KOPT-K1 (cell line): ENCODE measurements around the gene ARHGAP32.
"Not testable (repeated sequence)": the region's sequence is repeated elsewhere in the genome, so short reads cannot be mapped to it uniquely, and the experiment has no call there.

ENCODE experiments used
- H3K27ac ChIP-seq: fragments of 200-600 bp; sonication (generic); 2 replicates; pipeline ENCODE4 v1.5.1; 2016; ENCODE audit warnings: antibody characterized with exemption, mild to moderate bottlenecking, low read depth, low read length; ENCODE audit not compliant: poor library complexity, severe bottlenecking
- H3K36me3 ChIP-seq: fragments of 200-600 bp; sonication (generic); 2 replicates; pipeline ENCODE4 v1.5.1; 2017; ENCODE audit warnings: antibody characterized with exemption, mild to moderate bottlenecking, low read length, moderate library complexity; ENCODE audit not compliant: insufficient read depth
- H3K9me3 ChIP-seq: fragments of 200-600 bp; sonication (generic); 2 replicates; pipeline ENCODE4 v1.5.1; 2017; ENCODE audit warnings: antibody characterized with exemption, low read length, mild to moderate bottlenecking; ENCODE audit not compliant: insufficient read depth, poor library complexity, severe bottlenecking

Gene ARHGAP32

GRCh38 chr11:129157080-129157479 is 35.0 kb downstream of the ARHGAP32 start:
- H3K36me3 ChIP-seq, H3K27ac ChIP-seq: not testable (repeated sequence)
- peaks cover 39% of the 10 kb centered on the region for H3K9me3 ChIP-seq

GRCh38 chr11:129155745-129156144 is 36.4 kb downstream of the ARHGAP32 start:
- no peaks in the 10 kb centered on the region for H3K36me3 ChIP-seq
- peaks cover 51% of the 10 kb centered on the region for H3K9me3 ChIP-seq
- H3K27ac ChIP-seq, result no peak overlapping the region

- Histone ChIP-seq H3K36me3 (no peaks in the 10 kb centered on the region), H3K9me3 (peaks cover 55% of the 10 kb centered on the region), H3K27ac (no peak overlapping the region)
Measured at GRCh38 chr11:129148487-129148886, 43.6 kb downstream of the ARHGAP32 start.

GRCh38 chr11:129146191-129146590 is 45.9 kb downstream of the ARHGAP32 start:
- Histone ChIP-seq H3K36me3 (no peaks in the 10 kb centered on the region), H3K27ac (no peak overlapping the region), H3K9me3 (peaks cover 34% of the 10 kb centered on the region)

- no peak overlapping the region for H3K27ac ChIP-seq
- no peaks in the 10 kb centered on the region for H3K36me3 ChIP-seq
- H3K9me3 ChIP-seq, result peaks cover 25% of the 10 kb centered on the region
Measured at GRCh38 chr11:129145276-129145675, 46.8 kb downstream of the ARHGAP32 start.

GRCh38 chr11:129144256-129144655 is 47.9 kb downstream of the ARHGAP32 start:
- peaks cover 15% of the 10 kb centered on the region for H3K9me3 ChIP-seq
- H3K36me3 ChIP-seq, result no peaks in the 10 kb centered on the region
- no peak overlapping the region for H3K27ac ChIP-seq

- H3K9me3 ChIP-seq, result peaks cover 5% of the 10 kb centered on the region
- no peak overlapping the region for H3K27ac ChIP-seq
- no peaks in the 10 kb centered on the region for H3K36me3 ChIP-seq
Measured at GRCh38 chr11:129143335-129143734, 48.8 kb downstream of the ARHGAP32 start.

- H3K27ac ChIP-seq, result no peak overlapping the region
Measured at GRCh38 chr11:129141748-129142523, 50.2 kb downstream of the ARHGAP32 start.

GRCh38 chr11:129131316-129131715 is 60.8 kb downstream of the ARHGAP32 start:
- peaks cover 7% of the 10 kb centered on the region for H3K9me3 ChIP-seq
- no peak overlapping the region for H3K27ac ChIP-seq
- no peaks in the 10 kb centered on the region for H3K36me3 ChIP-seq

More at GRCh38 chr11:129141748-129142523, 50.2 kb downstream of the ARHGAP32 start:
- Histone ChIP-seq H3K9me3 (no peaks in the 10 kb centered on the region), H3K36me3 (no peaks in the 10 kb centered on the region)

GRCh38 chr11:129128881-129129620 is 63.1 kb downstream of the ARHGAP32 start:
- H3K27ac ChIP-seq, H3K36me3 ChIP-seq, H3K9me3 ChIP-seq: not testable (repeated sequence)

GRCh38 chr11:129119036-129119435 is 73.1 kb downstream of the ARHGAP32 start:
- no peak overlapping the region for H3K27ac ChIP-seq
- H3K36me3 ChIP-seq, result peaks cover 14% of the 10 kb centered on the region
- no peaks in the 10 kb centered on the region for H3K9me3 ChIP-seq

GRCh38 chr11:129117595-129118350 is 74.4 kb downstream of the ARHGAP32 start:
- Histone ChIP-seq H3K27ac (no peak overlapping the region), H3K9me3 (no peaks in the 10 kb centered on the region), H3K36me3 (peaks cover 5% of the 10 kb centered on the region; the same call in 1 of the 2 replicates)

- H3K27ac ChIP-seq, result no peak overlapping the region
- H3K36me3 ChIP-seq, result peaks cover 5% of the 10 kb centered on the region; the same call in 1 of the 2 replicates
- no peaks in the 10 kb centered on the region for H3K9me3 ChIP-seq
Measured at GRCh38 chr11:129115652-129116586, 76.2 kb downstream of the ARHGAP32 start.

- H3K27ac ChIP-seq, result no peak overlapping the region
- H3K9me3 ChIP-seq, result peaks cover 32% of the 10 kb centered on the region
- no peaks in the 10 kb centered on the region for H3K36me3 ChIP-seq
Measured at GRCh38 chr11:129109701-129110100, 82.4 kb downstream of the ARHGAP32 start.
